NAMALWA (cell line): Measurements from ENCODE around the gene SOHLH1.

Experiments used
- DNase-seq: peaks from one replicate; pipeline ENCODE4 v3.0.0-alpha.2; 2015; ENCODE audit warnings: low spot score

The SOHLH1 gene

GRCh38 chr9:135729480-135729879, 30.2 kb upstream of the SOHLH1 start:
- no peak for DNase-seq

GRCh38 chr9:135728436-135729110, 29.3 kb upstream of the SOHLH1 start:
- no peak for DNase-seq

DNA sequence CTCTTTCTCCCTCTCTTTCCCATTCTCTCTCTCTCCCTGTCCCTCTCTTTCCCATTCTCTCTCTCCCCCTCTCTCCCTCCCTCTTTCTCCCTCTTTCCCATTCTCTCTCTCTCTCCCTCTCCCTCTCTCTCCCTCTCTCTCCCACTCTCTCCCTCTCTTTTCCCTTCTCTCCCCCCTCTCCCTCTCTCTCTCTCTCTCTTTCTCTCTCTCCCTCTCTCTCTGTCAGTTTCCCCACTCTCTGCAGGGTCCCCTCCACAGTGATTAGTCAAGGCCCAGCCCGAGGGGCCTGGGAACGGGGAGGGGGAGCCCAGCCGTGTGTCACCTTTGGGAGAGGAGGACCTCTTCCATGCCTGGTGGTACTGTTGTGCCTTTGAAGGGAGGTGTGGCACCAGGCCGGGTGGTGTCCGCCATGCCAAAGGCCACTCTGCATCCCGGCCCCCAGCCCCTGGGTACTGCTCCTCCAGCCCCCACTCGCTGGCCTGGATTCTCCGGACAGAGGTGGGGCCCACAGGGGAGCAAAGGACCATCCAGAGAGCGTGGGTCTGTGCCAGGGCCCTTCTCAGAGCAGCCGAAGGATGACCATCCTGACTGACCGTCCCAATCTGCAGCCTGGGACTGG, 28.1 kb upstream of the SOHLH1 start:
- no peak for DNase-seq

DNA sequence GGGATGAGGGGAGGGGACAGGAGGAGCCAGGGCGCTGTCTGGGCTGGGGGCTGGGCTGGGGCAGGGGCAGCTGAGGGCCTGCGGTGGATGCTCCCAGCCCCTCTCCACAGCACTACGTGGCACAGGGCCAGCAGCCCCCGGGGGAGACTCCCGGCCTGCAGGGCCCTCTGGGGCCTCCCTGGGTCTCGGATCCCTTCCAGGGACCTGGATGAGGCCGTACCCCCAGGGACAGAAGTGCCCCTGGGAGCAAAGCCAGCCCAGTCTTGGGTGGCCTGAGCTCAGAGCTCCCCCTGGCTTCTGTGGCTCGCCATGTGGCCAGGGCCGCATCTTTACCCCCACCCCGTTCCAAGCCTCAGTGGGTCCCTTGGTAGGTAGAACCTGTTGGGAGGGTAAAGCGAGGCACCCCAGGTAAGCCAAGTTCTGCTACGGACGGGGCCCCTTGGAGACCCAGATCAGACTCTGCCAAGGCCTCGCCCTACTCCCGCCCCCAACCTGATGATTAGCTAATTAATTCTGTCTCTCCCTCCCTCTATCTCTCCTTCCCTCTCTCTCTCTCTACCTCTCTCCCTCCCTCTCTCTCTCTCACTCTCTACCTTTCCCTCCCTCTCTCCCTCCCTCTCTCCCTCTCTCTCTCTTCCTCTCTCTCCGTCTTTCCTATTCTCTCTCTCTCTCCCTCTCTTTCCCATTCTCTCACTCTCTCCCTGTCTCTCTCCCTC, 27.0 kb upstream of the SOHLH1 start:
- DNase-seq, result peak; percentile 18

GRCh38 chr9:135724186-135724787, 25.0 kb upstream of the SOHLH1 start:
- no peak for DNase-seq

- DNase-seq, result no peak
Measured at GRCh38 chr9:135722365-135722764, 23.1 kb upstream of the SOHLH1 start.

DNA sequence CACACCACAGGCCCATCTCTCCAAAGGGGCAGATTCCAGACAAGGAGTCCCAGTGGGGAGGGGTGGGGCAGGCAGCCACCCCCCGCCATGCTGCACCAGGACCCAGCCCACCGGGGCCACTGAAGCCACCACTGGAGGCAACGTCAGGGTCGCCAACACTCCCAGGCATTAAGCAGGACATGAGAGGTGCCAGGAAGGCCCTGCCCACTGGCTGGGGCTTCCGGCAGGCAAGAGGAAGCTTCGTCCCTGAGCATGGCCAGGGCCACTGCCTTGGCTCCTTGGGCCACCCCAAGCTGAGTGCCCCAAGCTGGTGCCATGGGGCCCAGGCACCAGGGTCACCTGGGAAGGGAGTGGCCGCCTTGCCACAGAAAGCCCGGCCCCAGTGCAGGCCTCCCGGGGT, 20.2 kb upstream of the SOHLH1 start:
- no peak for DNase-seq

DNA sequence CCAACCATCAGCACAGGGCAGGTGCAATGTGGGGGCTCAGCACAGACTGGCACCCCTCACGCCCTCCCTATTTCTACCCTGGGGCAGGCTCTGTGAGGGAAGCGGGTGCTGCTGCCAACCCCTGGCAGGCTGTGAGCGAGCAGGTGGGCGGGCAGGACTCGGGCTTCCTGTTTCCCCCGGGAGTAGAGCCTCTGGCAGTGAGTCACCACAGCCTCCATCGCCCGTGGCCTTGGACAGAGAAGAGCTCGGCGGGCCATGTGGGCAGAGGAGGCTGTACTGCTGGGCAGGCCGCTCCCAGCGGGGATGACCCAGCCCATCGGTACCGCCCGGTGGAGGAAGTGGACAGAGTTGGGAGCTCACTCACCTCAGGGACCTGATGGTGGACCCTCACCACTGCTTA, 19.3 kb upstream of the SOHLH1 start:
- no peak for DNase-seq

DNA sequence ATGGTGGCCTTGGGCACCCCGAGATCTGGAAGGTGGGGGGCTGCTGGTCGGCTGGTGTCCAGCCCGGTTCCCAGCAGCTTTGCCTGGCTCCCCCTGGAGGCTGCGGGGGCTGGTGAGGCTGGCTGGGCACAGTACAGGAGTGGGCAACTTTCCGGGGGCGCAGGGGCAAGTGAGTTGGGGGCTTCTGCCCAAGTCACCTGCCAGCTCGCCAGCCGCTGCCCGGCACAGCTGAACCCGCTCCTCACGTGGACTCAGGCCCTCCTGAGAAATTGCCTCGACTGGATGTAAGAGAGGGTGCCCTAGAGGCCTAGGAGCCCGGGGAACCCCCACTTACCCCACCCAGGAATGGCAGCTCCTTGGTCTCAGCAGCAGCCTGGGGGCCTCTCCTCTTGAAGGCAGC, 18.1 kb upstream of the SOHLH1 start:
- no peak for DNase-seq

GRCh38 chr9:135716045-135716444, 16.8 kb upstream of the SOHLH1 start:
- no peak for DNase-seq

GRCh38 chr9:135715056-135715595, 15.8 kb upstream of the SOHLH1 start:
- DNase-seq, result no peak

- DNase-seq, result no peak
Measured at GRCh38 chr9:135714242-135715055, 15.2 kb upstream of the SOHLH1 start.

- DNase-seq, result no peak
Measured at GRCh38 chr9:135712613-135713295, 13.5 kb upstream of the SOHLH1 start.

GRCh38 chr9:135711881-135712280, 12.6 kb upstream of the SOHLH1 start:
- no peak for DNase-seq

DNA sequence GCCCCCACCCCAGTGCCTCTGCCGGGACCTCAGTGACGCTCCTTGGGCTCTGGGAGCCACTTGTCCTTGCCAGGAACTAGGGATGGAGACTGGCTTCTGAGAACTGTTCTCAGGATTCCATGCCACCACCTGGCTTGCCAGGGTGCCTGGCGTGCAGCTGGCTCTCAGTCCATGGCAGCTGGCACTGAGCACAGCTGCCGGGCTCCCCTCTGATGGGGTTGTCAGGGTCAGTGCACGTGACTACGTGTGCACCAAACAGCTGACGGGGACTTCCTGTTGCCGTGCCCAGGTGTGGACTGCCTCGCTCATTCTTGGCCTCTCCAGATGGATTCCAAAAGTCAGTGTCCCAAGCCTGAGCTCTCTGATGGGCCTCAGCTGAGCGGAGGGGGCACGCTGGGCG, 12.1 kb upstream of the SOHLH1 start:
- DNase-seq, result peak; percentile 28

DNA sequence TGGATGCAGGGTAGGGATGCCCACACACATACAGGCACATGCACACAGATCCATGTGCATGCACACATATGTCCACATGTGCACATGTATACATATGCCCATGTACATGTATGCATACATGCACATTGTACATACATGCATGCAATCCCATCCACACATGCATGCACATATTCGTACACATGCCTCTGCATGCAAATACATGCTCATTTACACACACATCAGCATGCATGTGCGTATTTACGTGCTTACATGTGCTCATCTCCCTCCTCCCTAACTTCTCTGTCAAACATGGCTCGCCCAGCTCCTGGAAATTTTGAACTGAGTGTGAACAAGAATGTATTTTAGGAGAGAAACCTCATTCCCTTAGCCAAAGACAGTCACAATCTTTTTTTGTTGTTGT, 8.9 kb upstream of the SOHLH1 start:
- no peak for DNase-seq

GRCh38 chr9:135707252-135708138, 8.2 kb upstream of the SOHLH1 start:
- DNase-seq, result no peak

GRCh38 chr9:135706288-135706687, 7.0 kb upstream of the SOHLH1 start:
- DNase-seq, result no peak

DNA sequence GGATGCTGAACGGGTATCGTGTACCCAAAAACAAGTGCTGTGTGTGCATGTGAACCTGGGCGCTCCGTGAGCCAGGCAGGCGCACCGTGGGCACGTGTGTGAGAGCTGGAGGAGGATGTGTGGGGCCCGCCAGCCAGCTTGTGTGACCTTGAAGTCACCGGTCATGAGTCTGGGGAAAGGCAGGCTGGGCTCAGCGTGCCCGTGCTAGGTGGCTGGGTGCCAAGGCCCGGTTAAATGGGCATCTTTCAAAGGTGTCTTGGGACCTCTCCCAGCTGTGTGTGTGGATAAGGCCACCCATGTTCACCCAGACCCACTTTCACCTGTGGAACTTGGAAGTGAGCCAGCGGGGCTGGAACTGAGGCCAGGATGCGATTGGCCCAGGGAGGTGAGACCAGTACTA, 6.1 kb upstream of the SOHLH1 start:
- no peak for DNase-seq

GRCh38 chr9:135704483-135704882, 5.2 kb upstream of the SOHLH1 start:
- DNase-seq, result no peak
